Endothelial cell of umbilical vein (primary cell): ENCODE data around the gene SPATA31D3. TPM values are rescaled to one million over a fixed set of nuclear protein-coding genes. Genes with fewer than 3 reads are reported as not detected.

Source experiments
- BruUV-seq: library from RNA; stranded (reverse); fragments of 400-500 nt; replicated peaks from 2 replicates; lab custom pipeline; 2021; lab: Mats Ljungman, UMichigan
- CTCF ChIA-PET: fragments of 300-600, 350-600 bp; sonication (Branson Sonifier 250); formaldehyde crosslinking; loops from one replicate; lab custom pipeline; 2021; ENCODE audit warnings: antibody characterized with exemption, inconsistent platforms; lab: Charles Lee
- POLR2A ChIA-PET: fragments of 300-600, 350-600 bp; sonication (Branson Sonifier 250); formaldehyde crosslinking; loops from one replicate; lab custom pipeline; 2021; ENCODE audit warnings: antibody characterized with exemption, inconsistent platforms; lab: Charles Lee
- DNase-seq: peaks from one replicate; pipeline ENCODE4 v3.0.0-alpha.2; 2011; ENCODE audit warnings: low read depth, low spot score
- FAIRE-seq: peaks from 2 replicates; lab custom pipeline; 2011; peaks lifted over from hg19 to GRCh38; lab: Jason Lieb, UNC
- H2AFZ ChIP-seq: 2 replicates; pipeline ENCODE4 v1.6.0; 2012; ENCODE audit warnings: low read depth, low read length, control low read depth, inconsistent platforms
- H3K27ac ChIP-seq: 2 replicates; pipeline ENCODE4 v1.5.1; 2011; ENCODE audit warnings: low read depth, mild to moderate bottlenecking, control low read depth, low read length, moderate library complexity; ENCODE audit not compliant: insufficient read depth
- H3K27me3 ChIP-seq, 2 experiments: 2 replicates each; pipeline versions ENCODE4 v1.6.0 to v1.6.1; 2011; ENCODE audit warnings: low read length in 2 of 2, mixed read lengths in 1 of 2; ENCODE audit not compliant: control insufficient read depth in 2 of 2, insufficient read depth in 2 of 2
- H3K36me3 ChIP-seq, 2 experiments: 2 replicates in 1 of 2; 3 replicates in 1 of 2; pipeline ENCODE4 v1.5.1; 2011; ENCODE audit warnings: low read length in 2 of 2, mild to moderate bottlenecking in 1 of 2, moderate library complexity in 1 of 2; ENCODE audit not compliant: control insufficient read depth in 2 of 2, insufficient read depth in 2 of 2; ENCODE audit errors: extremely low read depth in 1 of 2
- H3K4me1 ChIP-seq: 3 replicates; pipeline ENCODE4 v1.5.1; 2011; ENCODE audit warnings: mild to moderate bottlenecking, low read length; ENCODE audit not compliant: control insufficient read depth, insufficient read depth; ENCODE audit errors: extremely low read depth
- H3K4me2 ChIP-seq: 2 replicates; pipeline ENCODE4 v1.6.1; 2011; ENCODE audit warnings: low read length, control low read depth, mixed read lengths; ENCODE audit not compliant: insufficient read depth
- H3K4me3 ChIP-seq, 3 experiments: fragments of 200-600 bp in 1 of 3; sonication (generic), shearing (Covaris generic) in 1 of 3; replicated peaks in 1 of 3; 2 replicates each; pipeline ENCODE4 v1.5.1; 2011 to 2016; ENCODE audit warnings: control low read depth in 3 of 3, low read length in 3 of 3, mild to moderate bottlenecking in 2 of 3, inconsistent platforms in 1 of 3, low read depth in 1 of 3, moderate library complexity in 1 of 3; ENCODE audit not compliant: insufficient read depth in 1 of 3
- H3K79me2 ChIP-seq: 2 replicates; pipeline ENCODE4 v1.6.0; 2012; ENCODE audit warnings: low read length, inconsistent platforms; ENCODE audit not compliant: control insufficient read depth, insufficient read depth
- H3K9ac ChIP-seq: replicated peaks from 2 replicates; pipeline ENCODE3; 2011; ENCODE audit warnings: low read length, control low read depth; ENCODE audit not compliant: insufficient read depth; ENCODE audit errors: extremely low read depth
- H3K9me1 ChIP-seq: replicated peaks from 3 replicates; pipeline ENCODE4 v1.6.0; 2011; ENCODE audit warnings: mild to moderate bottlenecking, low read length; ENCODE audit not compliant: control insufficient read depth, insufficient read depth; ENCODE audit errors: extremely low read depth
- H3K9me3 ChIP-seq: replicated peaks from 2 replicates; pipeline ENCODE4 v1.5.1; 2012; ENCODE audit warnings: low read length, inconsistent platforms; ENCODE audit not compliant: control insufficient read depth, insufficient read depth
- H4K20me1 ChIP-seq: replicated peaks from 2 replicates; pipeline ENCODE3; 2011; ENCODE audit warnings: mild to moderate bottlenecking, low read length; ENCODE audit not compliant: control insufficient read depth, insufficient read depth; ENCODE audit errors: extremely low read depth
- CTCF ChIP-seq, 2 donors: IDR thresholded peaks; 1 replicate in 1 of 2; 2 replicates in 1 of 2; pipeline ENCODE4 v1.5.1; 2011; ENCODE audit warnings: low read length in 2 of 2, mild to moderate bottlenecking in 2 of 2, moderate library complexity in 2 of 2, control low read depth in 1 of 2, inconsistent platforms in 1 of 2, low read depth in 1 of 2; ENCODE audit not compliant: insufficient read depth in 1 of 2; ENCODE audit errors: extremely low read depth in 1 of 2
- EZH2 ChIP-seq: IDR thresholded peaks from 2 replicates; pipeline ENCODE4 v1.6.1; 2012; ENCODE audit warnings: borderline replicate concordance, low read depth, mild to moderate bottlenecking, moderate library complexity, low read length, inconsistent platforms; ENCODE audit not compliant: severe bottlenecking
- FOS ChIP-seq: IDR thresholded peaks from 2 replicates; pipeline ENCODE4 v1.6.1; 2011; ENCODE audit warnings: mild to moderate bottlenecking, low read length, moderate library complexity, borderline replicate concordance; ENCODE audit not compliant: insufficient read depth
- GATA2 ChIP-seq: IDR thresholded peaks from 2 replicates; pipeline ENCODE4 v1.7.0; 2011; ENCODE audit warnings: low read depth, mild to moderate bottlenecking, moderate library complexity, mixed read lengths, low read length; ENCODE audit not compliant: insufficient read length, insufficient read depth
- JUN ChIP-seq: IDR thresholded peaks from 2 replicates; pipeline ENCODE4 v1.6.1; 2011; ENCODE audit warnings: borderline replicate concordance, low read depth; ENCODE audit not compliant: insufficient read length, insufficient read depth
- MAX ChIP-seq: IDR thresholded peaks from 2 replicates; pipeline ENCODE4 v1.6.1; 2011; ENCODE audit not compliant: insufficient read depth, insufficient read length
- MYC ChIP-seq: IDR thresholded peaks from one replicate; pipeline ENCODE4 v1.6.1; 2011; ENCODE audit warnings: mild to moderate bottlenecking, low read depth, low read length
- POLR2A ChIP-seq: IDR thresholded peaks from 2 replicates; pipeline ENCODE4 v1.6.1; 2012; ENCODE audit warnings: low read depth, mild to moderate bottlenecking, control low read depth, low read length
- POLR2AphosphoS5 ChIP-seq: IDR thresholded peaks from 2 replicates; pipeline ENCODE4 v1.6.1; 2012; ENCODE audit warnings: low read depth, mild to moderate bottlenecking, control low read depth, low read length, moderate library complexity; ENCODE audit not compliant: insufficient read depth
- dilution Hi-C: fragments of 300-500 bp; cut with MboI; formaldehyde crosslinking; loops from one replicate; pipeline ENCODE4 v1.15.0; 2019; ENCODE audit warnings: low sequenced_read_pairs; ENCODE audit not compliant: extremely low pct_ligation_motif_present
- intact Hi-C: fragments of 100-400 bp; cut with micrococcal nuclease; formaldehyde crosslinking; loops from one replicate; pipeline ENCODE4 v1.10.0; 2022
- polyA plus RNA-seq, 4 experiments: library from polyadenylated mRNA; depleted of rRNA in 3 of 4; stranded (reverse) in 3 of 4; unstranded in 1 of 4; fragments of >200 nt; gene quantifications; 2 replicates each; pipeline versions ENCODE4 v1.2.1 to v1.2.3, GENCODE V29; 2011 to 2012; ENCODE audit warnings: missing spikeins in 1 of 4
- total RNA-seq: library from RNA; stranded (reverse); gene quantifications from 2 replicates; pipeline ENCODE4 v1.2.3, GENCODE V29; 2021

SPATA31D3 gene
- total and polyA plus RNA-seq, 2 donors (not counting 3 experiments of a cell fraction or from before 2014, with no cell fraction given), result not detected

DNA sequence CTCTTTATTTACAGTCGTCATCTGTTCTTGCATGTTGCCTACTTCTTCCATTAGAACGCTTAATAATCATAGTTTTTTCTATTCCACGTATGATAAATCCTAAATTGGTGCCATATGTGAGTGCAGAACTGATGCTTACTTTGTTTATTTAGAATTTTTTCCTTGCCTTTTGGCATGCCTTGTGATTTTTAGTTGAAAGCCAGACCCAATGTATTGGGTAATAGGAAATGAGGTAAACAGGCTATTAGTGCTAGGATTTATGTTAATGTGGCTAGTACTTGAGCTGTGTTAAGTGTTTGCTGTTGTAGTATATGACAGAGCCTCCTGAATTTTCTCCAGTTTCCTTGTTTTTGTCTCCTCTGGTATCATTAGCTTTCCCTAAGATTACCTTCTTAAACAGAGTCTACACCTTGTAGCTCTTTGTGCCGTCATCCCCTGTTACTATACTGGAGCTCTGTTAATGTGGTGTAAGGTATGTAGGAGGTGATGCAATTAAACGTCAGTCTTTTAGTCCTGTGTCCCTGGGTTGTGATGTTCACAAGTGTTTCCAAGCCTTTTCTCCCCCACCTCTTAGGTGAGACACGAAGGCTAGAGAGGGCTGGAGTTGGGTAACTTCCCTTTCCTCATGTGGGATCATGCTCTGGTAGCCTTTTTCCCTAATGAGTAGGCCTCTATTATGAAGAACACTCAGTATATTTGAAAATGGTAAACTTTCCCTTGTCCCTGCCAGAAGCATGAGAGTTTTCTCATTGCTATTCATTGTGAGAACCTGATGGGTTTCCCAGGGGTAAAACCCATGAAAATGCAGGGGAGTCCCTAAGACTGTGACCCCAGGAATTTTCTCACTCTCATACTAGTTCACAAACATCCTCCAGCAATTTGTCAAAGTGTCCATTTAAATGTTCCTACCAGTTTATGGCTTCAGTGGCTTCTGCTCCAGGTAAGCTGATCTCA is 21.2 kb downstream of the SPATA31D3 start:
- Histone ChIP-seq H3K27me3 (no peaks in the 10 kb centered on the region), H2AFZ (no peak overlapping the region), H4K20me1 (no peaks in the 10 kb centered on the region), H3K27ac (no peak overlapping the region), H3K4me1 (no peaks in the 10 kb centered on the region), H3K79me2 (no peaks in the 10 kb centered on the region), H3K9ac (no peak overlapping the region), H3K4me2 (no peak overlapping the region), H3K9me1 (no peaks in the 10 kb centered on the region), H3K36me3 (no peaks in the 10 kb centered on the region), H3K9me3 (no peaks in the 10 kb centered on the region), H3K4me3 (no peak overlapping the region)
- no TSS peak for BruUV-seq
- ChIA-PET POLR2A (no interaction called here), CTCF (no interaction called here)
- no peak for FAIRE-seq
- intact Hi-C loops (no loop called here), dilution Hi-C loops (no loop called here)
- no peak for DNase-seq
- TF ChIP-seq MAX (no peak), GATA2 (no peak), POLR2AphosphoS5 (no peak), POLR2A (no peak), FOS (no peak), JUN (no peak), EZH2 (no peak), MYC (no peak), CTCF (IDR thresholded peaks at IDR 0.05; ENCODE audit: extremely low read depth in 1 of 2, insufficient read depth in 1 of 2, low read depth in 1 of 2, low read length in 2 of 2) (no peak)
